ENCODE measurements around the gene DNER. TPM values are rescaled to one million over a fixed set of nuclear protein-coding genes. Genes with fewer than 3 reads are reported as not detected.
"Not testable (repeated sequence)": the region's sequence is repeated elsewhere in the genome, so short reads cannot be mapped to it uniquely, and the experiment has no call there.

The DNER gene, protein sequence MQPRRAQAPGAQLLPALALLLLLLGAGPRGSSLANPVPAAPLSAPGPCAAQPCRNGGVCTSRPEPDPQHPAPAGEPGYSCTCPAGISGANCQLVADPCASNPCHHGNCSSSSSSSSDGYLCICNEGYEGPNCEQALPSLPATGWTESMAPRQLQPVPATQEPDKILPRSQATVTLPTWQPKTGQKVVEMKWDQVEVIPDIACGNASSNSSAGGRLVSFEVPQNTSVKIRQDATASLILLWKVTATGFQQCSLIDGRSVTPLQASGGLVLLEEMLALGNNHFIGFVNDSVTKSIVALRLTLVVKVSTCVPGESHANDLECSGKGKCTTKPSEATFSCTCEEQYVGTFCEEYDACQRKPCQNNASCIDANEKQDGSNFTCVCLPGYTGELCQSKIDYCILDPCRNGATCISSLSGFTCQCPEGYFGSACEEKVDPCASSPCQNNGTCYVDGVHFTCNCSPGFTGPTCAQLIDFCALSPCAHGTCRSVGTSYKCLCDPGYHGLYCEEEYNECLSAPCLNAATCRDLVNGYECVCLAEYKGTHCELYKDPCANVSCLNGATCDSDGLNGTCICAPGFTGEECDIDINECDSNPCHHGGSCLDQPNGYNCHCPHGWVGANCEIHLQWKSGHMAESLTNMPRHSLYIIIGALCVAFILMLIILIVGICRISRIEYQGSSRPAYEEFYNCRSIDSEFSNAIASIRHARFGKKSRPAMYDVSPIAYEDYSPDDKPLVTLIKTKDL
- total RNA-seq (2014; rRNA removed), result 2.8 and 3.5 TPM in 2 replicates
- polyA plus RNA-seq (2012), result 2.2 TPM

DNA sequence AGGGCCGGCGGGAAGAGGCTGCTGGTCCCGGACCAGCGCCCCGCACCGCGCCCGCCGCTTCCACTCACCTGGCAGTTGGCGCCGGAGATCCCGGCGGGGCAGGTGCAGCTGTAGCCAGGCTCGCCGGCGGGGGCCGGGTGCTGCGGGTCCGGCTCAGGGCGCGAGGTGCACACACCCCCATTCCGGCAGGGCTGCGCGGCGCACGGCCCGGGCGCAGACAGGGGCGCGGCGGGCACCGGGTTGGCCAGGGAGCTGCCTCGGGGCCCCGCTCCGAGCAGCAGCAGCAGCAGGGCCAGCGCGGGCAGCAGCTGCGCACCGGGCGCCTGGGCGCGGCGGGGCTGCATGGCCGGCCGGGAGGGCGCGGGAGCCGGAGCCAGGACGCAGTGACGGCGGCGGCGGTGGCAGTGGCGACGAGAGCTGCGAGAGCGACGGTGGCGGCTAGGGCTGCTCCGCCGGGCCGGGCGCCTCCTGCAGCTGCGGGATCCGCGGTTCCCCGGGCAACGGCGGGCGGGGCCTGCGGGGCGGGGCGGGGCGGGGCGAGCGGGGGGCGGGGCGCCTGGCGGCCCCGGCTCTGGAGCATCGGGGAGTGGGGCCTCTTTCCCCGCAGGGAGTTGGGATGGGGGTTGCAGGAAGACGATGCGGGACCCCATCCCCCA lies at the start of gene DNER:
Gene DNER (minus strand): TSS at position 476 of the 656 bp plus-strand sequence. CDS start 132 bp downstream, at position 344.
- no peak for DNase-seq (ENCODE audit: low read depth)

DNA sequence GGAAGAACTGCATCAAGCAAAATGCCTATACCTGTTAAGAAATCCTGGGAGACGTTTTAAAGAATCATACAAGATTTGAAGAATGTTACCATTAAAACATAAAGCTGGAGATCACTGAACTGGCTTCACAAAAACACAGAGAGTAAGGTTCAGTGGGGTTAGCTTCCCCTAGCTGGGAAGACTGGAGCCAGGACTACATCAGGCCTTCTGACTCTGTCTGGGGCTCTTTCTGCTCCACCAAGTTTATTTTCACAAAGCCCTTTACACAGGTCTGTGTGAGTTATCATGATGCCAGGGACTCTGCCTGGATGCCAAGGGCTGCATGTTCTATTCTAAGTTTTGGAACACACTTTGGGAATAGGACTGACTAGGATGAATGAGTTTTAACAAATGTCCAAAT lies 47.3 kb upstream of the DNER start:
- DNase-seq (ENCODE audit: low read depth), result no peak

DNA sequence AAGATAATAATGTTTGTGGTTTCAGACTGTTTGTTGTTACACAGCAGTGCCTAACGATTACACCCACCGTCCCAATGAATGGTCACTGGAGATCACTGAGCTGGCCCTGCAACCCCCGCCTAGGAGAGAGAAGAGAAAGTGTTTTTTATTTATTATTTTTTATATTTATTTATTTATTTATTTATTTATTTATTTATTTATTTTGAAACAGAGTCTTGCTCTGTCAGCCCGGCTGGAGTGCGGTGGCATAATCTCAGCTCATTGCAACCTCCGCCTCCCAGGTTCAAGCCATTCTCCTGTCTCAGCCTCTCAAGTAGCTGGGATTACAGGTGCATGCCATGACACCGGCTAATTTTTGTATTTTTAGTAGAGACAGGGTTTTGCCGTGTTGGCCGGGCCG lies 43.1 kb upstream of the DNER start:
- DNase-seq (ENCODE audit: low read depth), result not testable (repeated sequence)

DNA sequence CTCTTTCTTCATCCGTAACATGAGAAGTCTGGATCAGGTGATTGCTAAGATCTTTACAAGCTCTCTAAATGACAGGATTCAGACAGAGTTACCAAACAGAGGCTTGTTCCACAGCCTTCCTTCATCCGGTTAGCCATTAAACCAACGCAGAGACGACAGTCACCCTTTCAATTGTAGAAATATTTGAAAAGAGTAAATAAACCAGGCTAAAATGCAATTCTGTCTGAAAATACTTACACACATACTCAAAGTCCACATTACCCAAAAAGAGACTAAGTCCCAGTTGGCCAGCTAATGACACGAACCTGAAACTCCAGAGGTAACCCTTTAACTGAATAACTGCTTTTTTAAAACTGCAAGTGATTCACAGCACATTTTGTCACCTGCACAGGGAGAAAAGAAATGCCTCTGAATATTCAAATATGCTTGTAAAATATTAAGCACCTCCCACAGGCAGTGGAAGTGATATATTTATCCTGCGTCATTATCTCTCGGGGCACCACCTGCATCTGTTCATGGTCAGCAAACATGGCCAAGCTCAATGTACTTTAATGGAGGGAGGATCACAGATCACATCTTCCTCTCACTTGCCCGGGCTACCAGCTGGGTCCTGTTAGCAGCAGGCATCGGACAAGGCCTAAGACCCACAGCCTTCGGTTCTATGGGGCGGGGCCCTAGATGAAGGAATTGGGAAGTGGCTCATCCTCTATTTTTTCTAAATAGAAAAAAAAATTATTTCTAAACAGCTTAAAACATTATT lies 38.8 kb upstream of the DNER start:
- DNase-seq (ENCODE audit: low read depth), result no peak

DNA sequence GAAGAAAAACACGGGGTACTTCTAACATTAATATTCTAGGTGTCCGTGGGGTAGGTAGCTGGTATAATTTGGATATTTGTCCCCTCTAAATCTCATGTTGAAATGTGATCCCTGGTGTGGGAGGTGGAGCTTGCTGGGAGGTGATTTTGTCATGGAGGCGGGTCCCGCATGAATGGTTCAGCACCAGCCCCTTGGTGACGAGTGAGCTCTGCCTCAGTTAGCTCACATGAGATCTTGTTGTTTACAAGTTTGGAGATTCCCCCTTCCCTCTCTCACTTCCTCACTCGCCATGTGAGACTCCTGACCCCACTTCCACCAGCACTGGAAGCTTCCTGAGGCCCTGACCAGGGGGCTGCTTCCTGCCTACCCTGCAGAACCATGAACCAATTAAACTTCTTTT lies 35.4 kb upstream of the DNER start:
- no peak for DNase-seq (ENCODE audit: low read depth)

DNA sequence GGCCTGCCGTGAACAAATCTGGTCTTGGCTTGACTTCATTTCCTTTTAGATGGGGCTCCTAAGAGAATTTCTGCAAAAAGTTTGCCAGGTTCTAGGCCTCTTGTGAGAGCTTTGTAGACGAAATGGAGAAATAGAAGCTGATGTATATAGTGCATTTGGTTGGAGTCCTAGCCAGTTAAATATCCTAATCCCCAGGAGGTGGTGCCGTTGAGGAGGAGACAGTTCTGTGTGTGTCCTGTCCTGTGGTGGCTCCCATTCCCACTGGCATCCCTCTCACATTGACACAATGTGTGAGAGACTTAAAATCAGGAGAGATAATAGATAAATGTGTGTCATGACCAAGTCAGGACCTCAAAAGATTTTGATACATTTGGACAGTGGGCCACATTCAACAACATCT lies 34.6 kb upstream of the DNER start:
- no peak for DNase-seq (ENCODE audit: low read depth)

DNA sequence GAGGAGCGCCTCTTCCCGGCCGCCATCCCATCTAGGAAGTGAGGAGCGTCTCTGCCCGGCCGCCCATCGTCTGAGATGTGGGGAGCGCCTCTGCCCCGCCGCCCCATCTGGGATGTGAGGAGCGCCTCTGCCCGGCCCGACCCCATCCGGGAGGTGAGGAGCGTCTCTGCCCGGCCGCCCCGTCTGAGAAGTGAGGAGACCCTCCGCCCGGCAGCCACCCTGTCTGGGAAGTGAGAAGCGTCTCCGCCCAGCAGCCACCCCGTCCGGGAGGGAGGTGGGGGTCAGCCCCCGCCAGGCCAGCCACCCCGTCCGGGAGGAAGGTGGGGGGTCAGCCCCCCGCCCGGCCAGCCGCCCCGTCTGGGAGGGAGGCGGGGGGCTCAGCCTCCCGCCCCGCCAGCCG lies 28.3 kb upstream of the DNER start:
- not testable (repeated sequence) for DNase-seq (ENCODE audit: low read depth)

DNA sequence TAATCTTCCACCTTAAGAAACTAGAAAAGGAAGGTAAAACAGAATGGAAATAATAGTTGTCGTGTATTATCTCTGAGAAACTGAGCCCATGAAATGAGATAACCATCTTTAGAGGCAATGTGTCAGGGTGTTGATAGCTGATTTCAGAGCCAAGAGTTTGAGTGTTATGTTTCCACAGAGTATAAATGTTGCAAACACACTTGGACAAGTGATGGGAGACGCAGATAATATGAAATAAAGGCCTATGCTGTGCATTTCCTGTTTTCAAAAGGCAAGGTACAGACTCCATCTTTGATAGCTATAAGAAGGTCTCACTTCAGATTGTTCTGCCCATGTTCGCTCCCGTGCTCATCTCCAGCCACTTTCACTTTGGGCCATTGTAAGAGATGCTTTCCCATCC lies 25.9 kb upstream of the DNER start:
- DNase-seq (ENCODE audit: low read depth), result no peak

DNA sequence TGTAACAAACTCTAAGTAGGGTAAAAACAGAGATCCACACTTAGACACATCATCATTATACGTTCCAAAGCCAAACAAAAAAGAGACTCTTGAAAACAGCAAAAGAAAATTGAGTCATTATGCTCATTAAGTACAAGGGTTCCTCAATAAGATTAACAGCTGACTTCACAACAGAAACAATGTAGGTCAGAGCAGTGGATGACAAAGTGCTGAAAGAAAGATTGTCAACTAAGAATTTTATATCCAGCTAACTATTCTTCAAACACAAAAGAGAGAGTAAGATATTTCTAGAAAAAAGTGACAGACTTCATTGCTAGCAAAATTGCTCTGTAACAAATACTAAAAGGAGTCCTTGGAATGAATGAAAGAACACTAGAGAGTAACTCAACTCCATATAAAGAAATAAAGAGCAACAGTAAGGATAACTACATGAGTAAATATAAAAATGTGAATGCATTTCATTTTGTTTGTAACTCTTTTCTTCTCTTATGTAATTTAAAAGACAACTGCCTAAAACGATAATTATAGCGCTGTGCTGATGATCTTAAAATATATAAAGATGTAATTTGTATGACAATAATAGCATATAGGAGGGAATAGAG lies 23.8 kb upstream of the DNER start:
- DNase-seq (ENCODE audit: low read depth), result no peak

DNA sequence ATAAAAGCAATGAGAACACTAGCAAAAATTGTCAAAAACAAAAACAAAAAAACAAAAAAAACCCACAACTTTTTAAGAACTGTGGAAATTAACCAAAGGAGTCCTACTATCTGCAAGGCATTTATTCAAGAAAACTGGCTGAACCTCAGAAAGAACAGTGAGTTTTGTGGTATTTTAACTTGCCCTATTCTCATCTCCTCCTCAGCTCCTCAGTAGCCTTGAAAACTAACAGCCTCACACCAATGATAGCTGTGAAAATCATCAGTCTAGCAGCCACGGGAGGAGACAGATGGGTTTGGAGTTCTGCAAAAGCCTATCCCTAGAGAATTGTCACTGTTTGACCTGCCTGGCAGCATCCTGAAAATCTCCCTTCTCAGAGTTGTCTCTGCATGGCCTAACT lies 20.1 kb upstream of the DNER start:
- no peak for DNase-seq (ENCODE audit: low read depth)

DNA sequence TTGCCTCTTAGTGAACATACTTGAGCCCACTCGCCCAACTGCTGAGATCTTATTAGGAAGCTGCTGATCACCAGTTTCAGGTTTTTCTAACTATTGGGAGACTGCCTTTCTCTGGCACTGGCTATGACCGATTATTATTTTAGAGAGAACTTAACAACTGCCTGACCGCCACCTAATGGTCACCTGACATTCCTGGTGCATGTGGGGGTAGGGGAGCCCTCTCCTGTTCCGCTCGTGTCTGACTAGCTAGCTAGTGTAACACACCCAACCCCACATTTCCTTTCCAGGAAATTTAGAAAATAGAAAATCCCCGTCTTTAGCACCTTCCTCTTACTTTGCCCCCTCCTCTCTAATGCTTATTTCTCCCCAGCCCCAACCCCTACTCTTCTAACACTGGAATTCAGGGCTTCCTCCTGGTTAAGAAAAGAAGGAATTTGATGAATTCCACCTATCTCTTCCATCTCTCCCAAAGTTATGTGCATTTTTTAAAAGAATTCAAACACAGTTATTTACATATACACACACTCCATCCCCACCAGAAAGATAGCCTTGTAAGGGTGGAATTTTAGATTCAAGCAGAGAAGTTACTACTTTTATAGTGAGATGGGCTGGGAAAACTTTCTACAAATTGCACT lies 19.4 kb upstream of the DNER start:
- DNase-seq (ENCODE audit: low read depth), result no peak

DNA sequence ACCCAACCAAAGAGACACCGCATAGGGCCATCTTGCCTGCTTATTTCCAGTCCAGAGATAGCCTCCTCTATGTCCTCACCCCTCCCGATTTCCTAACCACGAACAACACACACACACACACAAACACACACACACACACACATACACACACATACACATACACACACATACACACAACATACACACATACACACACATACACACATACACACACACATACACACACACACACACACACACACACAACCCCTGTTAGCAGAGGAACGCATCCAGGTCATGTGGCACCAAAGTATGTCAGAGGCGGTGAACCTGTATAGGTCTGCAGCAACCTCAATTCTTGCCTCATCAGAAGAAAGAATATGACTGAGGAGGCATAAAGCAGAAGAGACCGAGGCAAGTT lies 18.5 kb upstream of the DNER start:
- no peak for DNase-seq (ENCODE audit: low read depth)

DNA sequence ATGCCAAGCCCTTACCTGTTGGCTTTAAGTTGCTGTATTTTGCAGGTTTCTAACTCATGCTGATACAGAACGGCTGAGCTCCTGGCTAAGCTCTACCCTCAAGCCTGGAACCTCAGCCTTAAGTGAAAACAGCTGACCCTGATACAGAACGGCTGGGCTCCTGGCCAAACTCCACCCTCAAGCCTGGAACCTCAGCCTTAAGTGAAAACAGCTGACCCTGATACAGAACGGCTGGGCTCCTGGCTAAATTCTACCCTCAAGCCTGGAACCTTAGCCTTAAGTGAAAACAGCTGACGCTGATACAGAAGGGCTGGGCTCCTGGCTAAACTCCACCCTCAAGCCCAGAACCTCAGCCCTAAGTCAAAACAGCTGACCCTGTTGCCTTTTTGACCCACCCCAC lies 17.6 kb upstream of the DNER start:
- peak; percentile 47 for DNase-seq (ENCODE audit: low read depth)

DNA sequence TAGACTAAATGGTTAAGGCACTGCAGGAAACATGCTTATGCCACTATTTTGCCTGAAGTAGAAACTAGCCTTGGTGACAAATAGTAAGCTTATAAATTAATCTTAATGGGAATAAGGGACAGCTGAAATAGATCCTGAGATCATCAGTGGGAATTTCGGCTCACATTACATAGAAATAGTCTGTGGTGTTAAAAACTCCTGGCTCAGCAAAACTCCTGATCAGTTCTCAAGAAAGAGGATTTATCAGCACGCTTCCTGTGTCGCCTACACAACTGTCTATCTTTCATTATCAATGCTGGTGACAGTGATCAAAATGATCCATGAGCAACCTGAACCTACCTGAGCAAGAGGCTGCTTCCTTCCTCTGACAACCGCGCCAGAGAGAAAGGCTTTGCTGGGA lies 17.0 kb upstream of the DNER start:
- no peak for DNase-seq (ENCODE audit: low read depth)

DNA sequence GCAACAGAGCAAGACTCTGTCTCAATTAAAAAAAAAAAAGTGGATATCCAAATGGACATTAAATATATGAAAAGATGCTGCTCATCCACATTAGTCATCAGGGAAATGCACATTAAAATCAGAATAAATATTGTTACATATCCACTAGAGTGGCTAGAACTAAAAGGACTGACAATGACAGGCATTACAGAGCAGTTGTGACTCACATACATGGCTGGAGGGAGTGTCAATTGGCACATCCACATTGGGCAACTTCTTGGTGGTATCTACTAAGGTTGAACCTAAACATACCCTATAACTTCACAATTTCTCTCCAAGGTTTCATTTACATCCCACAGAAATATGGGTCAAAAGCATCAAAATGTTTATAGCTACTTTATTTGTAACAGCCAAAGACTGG lies 14.0 kb upstream of the DNER start:
- peak; percentile 6 for DNase-seq (ENCODE audit: low read depth)

DNA sequence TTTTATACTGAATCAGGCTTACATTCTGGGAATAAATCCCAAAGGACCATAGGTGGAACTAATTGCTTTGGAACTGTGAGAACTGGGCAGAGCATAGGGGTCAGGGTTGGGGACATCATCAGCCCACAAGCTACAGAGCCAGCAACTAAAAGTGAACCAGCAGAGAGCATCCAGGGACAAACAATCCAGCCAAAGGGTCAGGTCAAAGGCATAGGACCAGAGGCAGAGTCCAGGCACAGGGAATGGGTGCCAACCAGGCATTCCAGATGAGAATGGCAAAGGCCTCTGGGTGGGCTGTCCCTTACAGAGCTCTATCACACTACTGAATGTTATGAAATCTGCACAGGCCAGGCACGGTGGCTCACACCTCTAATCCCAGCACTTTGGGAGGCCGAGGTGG lies 12.3 kb upstream of the DNER start:
- DNase-seq (ENCODE audit: low read depth), result no peak

DNA sequence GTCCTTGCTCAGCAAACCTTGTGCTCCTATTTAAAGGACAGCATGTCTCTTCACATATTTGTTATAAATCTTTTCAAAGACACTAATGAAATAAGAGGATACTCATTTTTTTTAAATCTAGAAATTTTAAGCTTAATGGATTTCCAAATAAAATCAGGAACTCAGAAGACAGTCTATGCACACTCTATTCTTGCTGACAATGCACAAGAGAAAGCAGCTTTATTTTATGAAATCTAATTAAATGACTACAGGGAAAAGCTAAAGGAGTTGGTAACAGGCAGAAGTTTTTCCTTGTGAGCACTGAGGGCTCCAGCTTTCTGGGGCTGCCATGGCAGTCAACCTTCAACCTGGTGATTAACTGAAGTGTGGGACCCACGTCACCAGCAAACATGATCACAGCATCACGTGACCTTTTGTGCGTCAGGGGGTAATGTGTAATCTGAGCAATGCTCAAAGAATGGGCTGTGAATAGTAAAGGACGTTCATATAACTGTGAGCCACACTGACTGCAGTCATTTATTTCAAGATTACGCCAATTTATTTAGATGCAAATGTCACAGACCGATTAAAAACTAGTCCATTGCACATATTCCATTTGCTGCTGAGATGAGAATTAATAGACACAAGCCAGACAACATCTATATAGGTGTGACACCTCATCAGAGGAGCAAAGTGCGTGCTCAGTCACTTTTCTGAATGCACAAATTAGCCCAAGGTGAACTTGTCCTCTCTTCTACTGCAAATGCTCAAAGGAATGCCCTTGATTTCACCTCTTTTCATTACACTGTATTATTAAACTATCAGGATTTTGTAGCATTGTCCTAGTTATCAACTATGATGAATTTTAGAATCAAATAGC lies 11.6 kb upstream of the DNER start:
- peak; percentile 70 for DNase-seq (ENCODE audit: low read depth)

DNA sequence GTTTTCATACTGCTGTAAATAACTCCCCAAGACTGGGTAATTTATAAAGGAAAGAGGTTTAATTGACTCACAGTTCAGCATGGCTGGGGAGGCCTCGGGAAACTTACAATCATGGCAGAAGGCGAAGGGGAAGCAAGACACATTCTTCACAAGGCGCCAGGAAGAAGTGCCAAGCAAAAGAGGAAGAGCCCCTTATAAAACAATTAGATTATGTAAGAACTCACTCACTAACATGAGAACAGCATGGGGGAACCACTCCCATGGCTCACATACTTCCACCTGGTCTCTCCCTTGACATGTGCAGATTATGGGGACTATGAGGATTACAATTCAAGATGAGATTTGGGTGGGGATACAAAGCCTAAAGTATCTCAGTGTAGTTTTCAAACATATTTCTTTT lies 8.8 kb upstream of the DNER start:
- not testable (repeated sequence) for DNase-seq (ENCODE audit: low read depth)

DNA sequence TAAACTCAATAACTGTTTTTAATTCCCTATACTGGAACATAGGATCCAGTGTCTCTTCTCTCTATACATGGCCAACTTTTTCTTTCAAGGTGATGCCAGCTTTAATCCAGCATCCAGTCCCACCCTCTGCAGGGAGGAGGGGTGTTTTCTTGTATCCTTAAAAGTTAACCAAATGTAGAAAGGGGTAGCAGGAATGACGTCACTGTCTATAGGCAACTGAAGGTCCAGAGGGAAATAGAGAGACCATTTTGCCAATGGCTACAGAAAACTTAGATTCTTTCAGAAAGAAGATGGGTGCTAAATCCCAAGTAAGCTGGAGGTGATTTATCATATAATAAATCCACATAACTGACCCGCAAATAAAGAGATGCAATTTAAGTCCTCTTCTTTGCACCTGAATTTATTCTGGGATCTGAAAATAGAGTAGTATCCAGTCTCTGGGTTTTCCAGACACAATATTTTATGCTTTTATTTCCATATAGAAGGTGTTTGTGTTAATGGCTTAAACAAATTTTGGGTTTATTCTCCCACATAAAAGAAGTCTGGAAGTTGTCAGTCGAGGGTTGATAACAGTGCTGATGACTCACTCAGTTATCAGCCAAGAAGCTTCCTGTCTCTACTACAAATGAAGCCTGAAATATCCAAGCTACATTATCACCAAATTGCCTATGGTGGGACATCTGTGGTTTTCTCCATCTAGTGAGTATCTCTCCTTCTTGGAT lies 5.7 kb upstream of the DNER start:
- DNase-seq (ENCODE audit: low read depth), result no peak

Data from LHCN-M2 (cell line).